ENCODE results near the gene SPON2.

Gene SPON2

DNA sequence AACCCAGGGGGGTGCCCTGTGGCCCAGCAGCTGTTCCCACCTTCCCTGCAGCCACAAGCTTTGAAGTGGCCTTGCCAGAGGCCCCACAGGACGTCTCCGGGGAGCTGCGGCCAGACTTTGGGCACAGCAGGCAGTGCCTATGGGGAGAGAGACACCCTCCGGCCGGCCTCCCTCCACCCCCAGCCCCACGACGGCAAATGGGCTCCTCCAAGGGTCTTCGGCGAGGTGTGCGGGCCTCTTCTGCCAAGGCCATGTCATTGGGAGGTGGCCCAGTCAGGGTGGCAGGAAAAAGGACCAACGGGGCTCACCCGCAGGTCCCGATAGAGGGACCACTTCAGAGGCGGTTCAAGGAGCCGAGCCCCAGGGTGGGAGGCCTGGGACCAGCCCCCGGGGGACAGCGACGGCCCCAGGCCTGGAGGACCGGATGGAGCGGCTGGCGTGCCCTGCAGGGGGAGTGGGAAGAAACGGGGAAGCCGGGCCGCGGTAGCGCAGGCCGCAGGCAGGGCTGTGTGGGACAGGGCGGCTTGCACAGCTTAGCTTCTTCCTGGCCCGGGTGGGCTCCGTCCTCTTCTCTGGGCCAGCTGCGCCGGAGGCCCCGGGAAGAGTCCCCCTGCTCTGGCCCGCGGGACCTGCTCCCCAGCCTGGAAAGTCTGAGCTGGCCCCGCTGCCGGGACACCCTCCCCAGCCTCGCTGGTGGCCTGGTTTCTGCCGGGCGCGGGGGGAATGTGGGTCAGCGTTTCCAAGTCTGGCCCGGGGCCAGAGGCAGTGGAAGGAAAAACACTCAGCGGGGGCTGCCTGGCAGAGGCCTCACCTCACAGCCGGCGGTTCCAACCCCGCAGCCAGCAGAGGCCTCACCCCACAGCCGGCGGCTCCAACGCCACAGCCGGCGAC lies 21.9 kb upstream of the SPON2 start:
- DNase-seq: no peak

DNA sequence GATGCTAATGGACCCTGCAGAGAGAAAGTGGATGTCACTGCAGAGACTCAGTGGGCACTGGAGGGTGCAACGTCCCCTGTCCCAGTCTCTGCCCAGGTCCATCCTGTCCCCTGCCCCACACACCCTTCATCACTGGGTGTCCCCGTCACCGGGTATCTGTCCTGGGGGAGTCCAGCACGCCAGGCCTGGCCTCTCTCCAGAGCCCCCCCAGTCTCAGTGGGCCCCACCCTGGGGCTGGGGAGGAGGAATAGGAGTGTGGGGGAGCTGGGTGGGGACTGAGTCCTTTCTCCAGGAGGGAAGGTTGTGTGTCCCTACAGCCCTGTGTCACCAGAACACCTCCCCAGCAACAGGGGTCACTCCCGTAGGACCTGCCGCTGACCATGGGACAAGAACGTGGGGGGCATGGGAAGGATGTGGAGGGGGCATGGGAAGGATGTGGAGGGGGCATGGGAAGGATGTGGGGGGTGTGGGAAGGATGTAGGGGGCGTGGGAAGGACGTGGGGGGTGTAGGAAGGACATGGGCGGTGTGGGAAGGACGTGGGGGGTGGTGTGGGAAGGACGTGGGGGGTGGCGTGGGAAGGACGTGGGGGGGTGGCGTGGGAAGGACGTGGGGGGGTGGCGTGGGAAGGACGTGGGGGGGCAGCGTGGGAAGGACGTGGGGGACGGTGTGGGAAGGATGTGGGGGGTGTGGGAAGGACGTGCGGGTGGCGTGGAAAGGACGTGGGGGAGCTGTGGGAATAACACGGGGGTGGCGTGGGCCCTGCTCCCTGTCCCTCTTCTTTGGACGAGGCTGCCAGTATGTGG lies 21.0 kb upstream of the SPON2 start:
- no peak for DNase-seq

DNA sequence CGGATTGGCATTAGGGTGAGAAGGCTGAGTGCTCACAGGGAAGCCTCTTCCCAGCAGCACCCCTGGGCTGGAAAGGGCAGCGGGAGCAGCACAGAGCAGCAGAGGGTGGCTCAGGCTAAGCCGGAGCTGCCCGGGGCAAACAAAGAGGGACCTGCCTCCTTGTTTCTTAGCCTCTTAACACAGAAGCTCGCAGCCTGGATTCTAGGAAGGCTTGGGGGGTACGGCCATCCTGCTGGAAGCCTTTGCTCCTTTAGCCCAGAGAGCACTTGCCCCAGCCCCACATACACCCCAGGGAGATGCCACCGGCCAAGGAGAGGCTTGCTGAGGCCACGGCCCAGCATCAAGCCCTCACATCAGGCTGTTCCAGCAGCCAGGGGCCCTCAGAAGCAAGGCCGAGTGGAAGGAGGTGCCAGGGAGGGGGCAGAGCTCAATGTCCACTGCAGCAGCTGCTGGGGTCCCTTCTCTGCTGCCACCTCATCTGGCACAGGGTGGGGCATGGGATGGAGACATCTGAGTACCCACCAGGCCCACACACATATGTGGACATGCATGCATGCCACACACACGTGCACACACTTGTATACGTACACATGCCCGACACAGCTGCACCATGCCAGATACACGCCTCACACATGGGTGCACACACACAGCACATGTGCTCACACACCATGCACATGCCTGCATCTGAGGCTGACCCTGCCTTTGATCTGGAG lies 20.3 kb upstream of the SPON2 start:
- no peak for DNase-seq

GRCh38 chr4:1192091-1192492 lies 19.7 kb upstream of the SPON2 start:
- no peak for DNase-seq

GRCh38 chr4:1191621-1192020 lies 19.2 kb upstream of the SPON2 start:
- no peak for DNase-seq

- DNase-seq: no peak
Measured at GRCh38 chr4:1187182-1187581, 14.8 kb upstream of the SPON2 start.

- DNase-seq: no peak
Measured at GRCh38 chr4:1183985-1184773, 11.8 kb upstream of the SPON2 start.

DNA sequence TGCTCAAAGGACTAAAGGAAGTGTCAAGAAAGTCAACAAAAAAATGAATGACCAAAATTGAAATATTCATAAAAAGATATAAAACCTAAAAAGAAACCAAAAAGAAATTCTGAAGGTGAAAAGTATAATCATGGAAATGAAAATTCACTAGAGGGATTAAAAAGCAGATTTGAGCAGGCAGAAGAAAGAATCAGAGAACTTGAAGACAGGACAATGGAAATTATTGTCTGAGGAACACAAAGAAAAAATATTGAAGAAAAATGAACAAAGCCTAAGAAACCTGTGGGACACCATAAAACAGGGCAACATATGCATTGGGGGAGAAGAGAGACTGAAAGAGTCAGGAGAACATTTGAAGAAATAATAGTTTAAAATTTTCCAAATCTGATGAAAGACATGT lies 9.9 kb upstream of the SPON2 start:
- no peak for DNase-seq

DNA sequence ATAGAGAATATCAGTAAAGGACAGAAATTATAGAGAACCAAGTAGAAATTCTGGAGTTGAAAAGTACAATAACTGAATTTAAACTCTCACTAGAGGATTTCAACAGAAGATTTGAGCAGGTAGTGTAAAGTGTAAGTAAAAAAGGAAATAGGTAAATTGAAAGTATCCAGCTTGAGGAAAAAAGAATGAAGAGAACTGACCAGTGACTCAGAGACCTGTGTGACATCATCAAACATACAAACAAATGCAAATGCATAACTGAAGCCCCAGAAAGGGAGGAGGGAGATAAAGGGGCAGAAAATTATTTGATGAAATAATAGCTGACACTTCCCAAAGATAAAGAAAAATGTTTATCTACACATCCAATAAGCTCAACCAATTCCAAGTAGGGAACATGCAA lies 8.3 kb upstream of the SPON2 start:
- no peak for DNase-seq

DNA sequence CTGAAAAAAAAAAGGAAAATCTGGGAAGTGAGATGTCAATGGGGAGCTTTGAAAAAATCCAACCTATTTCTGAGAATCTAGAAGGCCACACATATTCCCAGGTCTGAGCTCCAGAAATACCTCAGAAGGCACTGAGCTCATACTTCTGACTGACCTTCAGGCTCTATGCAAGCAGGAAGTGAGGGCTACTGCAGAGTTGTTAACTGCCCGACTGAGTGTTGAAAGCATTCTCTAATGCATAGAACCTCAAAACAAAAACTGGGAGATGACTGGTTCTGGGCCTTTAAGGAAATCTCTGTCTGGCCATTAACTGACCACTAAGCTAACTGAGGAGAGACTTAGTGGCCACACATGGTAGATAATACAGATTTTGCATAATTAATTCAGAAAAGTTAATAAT lies 7.6 kb upstream of the SPON2 start:
- DNase-seq: no peak

GRCh38 chr4:1179089-1179441 lies 6.7 kb upstream of the SPON2 start:
- no peak for DNase-seq

GRCh38 chr4:1178300-1179088 lies 6.1 kb upstream of the SPON2 start:
- no peak for DNase-seq

DNA sequence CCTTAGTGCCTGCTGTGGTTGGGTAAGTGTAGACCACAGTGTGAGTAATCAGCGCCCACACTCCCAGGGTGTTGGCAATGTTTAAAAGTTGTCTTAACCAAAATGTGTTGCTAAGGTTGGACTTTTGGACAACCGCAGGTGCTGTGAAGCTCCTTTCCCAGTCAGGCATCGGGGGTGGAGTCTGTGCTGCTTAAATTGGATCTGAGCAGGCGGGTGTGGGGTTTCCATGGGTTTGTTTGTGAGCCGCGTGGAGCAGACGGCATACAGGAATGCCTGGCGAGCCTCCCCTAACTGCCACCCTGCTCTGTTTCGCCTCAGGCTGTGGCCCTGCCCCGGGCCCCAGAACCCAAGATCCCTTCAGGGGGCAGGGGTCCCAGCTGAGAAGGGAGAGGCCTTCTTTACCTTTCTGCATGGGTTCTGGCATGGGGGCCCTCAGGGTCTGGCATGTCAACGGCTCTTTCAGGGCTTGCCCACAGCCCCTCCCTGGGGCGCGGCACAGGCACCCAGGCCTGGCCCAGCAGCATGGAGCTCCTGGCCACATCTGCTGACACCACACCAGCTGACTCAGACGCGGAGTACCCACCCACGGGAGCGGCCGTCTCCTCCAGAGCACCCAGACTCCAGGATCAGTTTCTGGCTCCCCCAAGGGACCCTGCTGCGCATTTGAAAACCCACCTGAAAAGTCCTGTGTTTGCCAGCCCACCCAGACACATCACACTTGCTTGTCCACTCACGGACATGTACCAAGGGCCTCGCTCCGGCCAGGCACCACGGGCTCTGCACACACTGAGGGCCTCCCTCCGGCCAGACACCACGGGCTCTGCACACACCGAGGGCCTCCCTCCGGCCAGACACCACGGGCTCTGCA lies 5.1 kb upstream of the SPON2 start:
- no peak for DNase-seq

- DNase-seq: no peak
Measured at GRCh38 chr4:1176398-1177273, 4.3 kb upstream of the SPON2 start.

GRCh38 chr4:1175635-1176229 lies 3.3 kb upstream of the SPON2 start:
- no peak for DNase-seq

- DNase-seq: no peak
Measured at GRCh38 chr4:1174941-1175634, 2.7 kb upstream of the SPON2 start.

- DNase-seq: no peak
Measured at GRCh38 chr4:1172971-1173757, 781 bp upstream of the SPON2 start.

Data from effector CD8-positive, alpha-beta T cell (primary cell).